Cerebellar nuclear complex (tissue), 1 donor: Measurements from ENCODE around the gene FLG.
"Not testable (repeated sequence)": the region's sequence is repeated elsewhere in the genome, so short reads cannot be mapped to it uniquely, and the experiment has no call there.

ENCODE experiments used
- DNase-seq, 2 experiments: peaks; one replicate each; lab custom pipeline; 2025; lab: John Stamatoyannopoulos, UW

FLG gene

DNA sequence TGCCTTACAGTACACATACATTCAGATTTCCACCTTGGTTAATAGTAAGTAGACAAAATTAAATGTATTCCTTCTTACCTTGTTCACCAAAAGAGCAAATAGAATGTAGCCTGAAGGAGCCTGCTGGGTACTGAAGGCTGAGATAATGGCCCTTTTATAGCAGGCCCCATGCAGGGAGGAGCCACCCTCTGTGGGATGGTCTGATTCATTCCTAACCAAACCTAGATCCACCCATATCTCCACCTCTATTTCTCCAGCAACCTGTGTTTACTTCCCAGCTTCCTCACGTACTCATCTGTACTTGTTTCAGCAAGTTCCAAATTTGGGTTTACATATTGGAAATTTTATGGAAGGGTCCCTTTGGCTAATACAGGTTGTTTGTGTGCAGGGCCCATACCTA lies at the start of gene FLG:
Gene FLG (minus strand): TSS at position 129 of the 400 bp plus-strand sequence. CDS start 9,783 bp downstream, outside the sequence.
- no peak for DNase-seq

DNA sequence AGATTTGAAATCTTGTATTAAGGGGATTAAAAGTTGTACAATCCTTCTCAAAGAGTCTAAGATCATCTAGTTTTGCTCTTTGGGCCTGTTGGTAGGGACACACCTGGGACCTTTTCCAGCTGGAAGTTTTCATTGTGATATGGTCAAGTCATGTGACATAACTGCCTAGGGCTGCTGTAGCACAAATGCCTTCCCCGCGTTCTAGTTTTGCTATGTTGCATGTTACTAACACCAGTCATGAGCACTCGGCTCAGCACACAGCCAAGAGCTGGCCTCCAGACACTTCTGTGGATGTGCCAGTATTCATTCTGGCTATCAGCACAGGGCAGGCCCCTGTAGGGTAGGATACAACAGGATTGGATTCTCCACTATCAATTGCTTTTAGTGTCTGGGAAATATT lies 49.4 kb upstream of the FLG start:
- no peak for DNase-seq

DNA sequence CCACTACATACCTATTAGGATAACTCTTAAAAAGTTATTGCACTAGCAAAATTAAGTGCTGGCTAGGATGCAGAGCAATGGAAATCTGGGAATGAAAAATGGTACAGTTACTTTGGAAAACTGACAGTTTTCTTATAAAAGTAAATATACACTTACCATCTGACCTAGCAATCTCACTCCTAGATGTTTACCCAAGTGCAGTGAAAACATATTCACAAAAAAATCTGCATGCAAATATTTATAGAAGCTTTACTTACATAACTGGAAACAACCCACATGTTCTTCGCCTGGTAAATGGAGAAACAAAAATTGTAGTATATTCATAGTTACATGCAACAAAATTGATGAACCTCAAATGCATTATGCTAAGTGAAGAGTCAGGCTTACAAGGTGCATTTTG lies 47.6 kb upstream of the FLG start:
- DNase-seq = no peak

DNA sequence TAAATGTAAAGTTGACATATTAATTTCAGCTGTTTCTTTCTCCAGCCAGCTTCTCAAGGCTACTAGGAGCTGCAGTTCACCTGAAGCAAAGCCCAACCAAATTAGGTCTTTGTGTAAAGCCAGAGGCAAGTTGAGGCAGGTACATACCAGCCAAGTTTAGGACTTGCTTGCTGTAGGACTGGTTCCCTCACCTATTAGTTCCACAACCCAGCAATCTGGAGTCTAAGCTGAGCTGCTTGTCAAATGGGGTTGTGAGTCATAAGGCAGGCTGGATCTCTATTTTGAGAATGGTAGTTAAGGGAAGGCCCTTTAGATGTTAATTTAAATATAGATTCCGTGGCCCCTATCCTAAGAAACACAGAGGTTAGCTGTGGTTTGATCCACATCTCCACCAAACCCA lies 42.4 kb upstream of the FLG start:
- DNase-seq = no peak

DNA sequence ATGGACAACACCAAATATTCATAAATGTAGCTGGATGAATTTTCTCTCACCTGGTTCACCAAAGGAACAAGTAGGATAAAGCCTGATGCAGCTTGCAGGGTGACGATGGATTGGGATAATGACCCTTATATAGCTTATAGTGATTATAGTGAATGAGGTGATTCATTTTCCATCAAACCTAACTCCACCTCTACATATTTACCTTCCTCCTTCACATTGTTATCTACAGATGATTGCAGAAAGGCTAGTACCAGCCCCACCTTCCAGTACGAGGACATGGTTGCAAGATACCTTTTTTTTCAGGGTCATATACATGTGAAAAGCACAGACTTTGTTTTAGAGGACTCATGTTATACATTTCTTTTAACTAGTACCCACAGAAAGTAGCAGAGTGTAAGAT lies 34.9 kb upstream of the FLG start, which contains the start of gene FLG2:
Gene FLG2 (minus strand): TSS at position 101 of the 400 bp plus-strand sequence. CDS start 1,122 bp downstream, outside the sequence.
- DNase-seq = no peak

DNA sequence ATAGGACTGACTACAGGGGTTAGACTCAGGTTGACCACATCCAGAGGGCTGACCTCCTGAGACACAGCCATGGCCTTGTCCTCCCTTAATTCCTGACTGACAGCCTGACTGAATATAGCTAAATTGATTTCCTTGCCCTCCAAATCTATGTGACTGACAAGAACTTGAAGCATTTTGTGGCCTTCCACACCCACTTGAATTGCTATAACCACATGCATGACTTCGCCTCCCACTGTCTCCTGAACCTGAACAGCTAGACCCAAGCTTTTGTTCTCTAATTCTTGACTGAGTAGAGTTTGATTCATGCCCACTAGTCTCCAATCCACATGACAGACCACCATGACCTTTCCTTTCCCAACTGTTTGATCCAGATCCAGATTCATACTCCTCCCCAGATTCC lies 31.7 kb upstream of the FLG start:
- DNase-seq = no peak

DNA sequence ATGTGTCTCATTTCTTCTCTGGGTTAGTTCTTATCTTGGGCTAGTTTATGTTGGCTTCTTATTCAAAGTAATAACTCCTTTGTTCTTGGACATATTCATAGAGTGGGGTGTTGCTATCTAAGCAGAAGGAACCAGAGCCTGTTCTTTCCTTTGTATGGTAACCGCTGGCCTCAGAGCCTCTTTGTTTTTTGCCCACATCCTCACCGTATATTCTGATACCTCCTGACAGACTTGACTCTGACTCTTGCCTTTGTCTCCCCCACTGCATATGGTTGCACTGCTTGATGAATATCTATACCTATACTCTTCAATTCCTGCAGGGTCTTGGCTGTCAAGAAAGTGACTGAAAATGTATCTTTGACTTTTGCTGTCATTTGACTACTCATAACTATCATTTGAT lies 24.6 kb upstream of the FLG start:
- DNase-seq = no peak

DNA sequence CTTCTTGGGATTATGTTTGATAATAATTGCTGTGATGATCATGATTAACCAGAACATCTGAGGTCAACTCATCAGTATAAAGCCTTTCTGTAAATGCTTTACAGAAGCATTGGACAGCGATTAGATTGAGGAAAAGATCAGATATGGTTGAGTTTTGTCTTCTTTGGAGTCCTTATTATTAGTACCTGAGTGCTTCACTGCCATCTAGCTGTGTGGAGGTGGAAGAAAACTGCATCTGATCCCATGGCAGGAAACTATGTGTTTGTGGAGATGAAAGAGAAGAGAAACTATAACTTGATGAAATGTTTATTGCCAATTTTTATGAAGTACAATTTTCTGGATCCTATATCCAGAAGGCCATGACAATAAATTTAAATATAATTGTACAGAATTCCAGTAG lies 23.4 kb upstream of the FLG start:
- DNase-seq = no peak

DNA sequence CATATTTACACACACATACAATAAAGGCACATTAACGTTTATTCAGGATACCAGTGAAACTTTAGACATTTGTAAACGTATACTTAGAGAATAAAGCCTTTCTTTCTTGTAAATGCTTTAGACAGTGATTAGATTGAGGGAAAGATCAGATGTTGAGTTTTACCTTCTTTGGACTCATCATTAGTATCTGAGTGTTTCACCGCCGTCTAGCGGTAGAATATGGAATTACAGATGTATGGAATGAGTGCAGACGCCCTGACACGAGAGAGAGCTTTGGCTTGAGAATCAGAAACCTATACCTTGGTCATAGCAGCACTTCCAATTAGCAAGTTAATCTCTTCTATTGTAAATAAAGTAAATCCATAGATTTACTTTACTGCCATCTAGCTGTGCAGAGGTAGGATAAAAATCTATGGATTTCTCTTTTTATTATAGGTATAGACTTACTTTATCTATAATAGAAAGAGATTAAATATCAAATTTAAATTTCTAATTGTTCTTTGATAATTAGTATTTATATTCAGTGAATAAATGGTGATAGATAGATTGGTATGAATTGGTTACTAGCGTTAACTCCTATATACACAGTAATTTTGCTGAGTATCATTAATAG lies 22.2 kb upstream of the FLG start:
- no peak for DNase-seq

DNA sequence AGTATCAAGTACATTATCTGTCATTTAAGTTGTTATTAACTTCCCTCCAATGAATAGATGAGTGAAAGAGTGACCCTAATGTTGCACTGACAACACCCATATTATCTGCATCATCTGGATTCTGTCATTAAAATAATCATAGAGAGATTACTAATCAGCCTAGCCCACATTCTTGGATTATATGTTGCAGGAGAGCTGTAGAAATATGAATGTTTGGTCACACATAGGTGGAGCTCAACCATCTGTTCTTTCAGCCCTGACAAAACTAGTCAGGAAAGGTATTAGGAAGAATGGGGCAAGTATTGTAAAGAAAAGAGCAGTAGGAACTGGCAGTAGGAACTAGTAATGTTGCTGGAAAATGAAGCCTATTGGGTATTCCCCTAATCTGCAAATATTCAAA lies 19.4 kb upstream of the FLG start:
- DNase-seq = no peak

DNA sequence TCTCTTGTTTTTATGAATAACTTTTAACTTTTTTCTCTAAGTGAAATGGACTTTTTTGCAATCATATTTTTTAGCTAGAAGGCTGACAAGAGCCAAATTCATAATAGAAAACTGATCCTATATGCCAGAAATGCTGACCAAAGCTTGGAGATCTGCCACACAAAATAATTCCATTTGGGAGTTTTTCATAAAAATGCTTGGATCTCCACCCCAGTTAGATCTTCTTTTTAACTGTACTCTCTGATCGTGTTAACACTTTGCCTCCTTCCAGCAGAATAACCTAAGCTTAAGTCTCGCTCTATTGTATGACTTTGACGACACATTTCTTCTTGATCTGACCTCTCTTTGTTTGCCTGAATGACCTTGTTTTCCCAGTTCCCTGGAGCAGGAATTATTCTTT lies 18.0 kb upstream of the FLG start:
- DNase-seq = no peak

DNA sequence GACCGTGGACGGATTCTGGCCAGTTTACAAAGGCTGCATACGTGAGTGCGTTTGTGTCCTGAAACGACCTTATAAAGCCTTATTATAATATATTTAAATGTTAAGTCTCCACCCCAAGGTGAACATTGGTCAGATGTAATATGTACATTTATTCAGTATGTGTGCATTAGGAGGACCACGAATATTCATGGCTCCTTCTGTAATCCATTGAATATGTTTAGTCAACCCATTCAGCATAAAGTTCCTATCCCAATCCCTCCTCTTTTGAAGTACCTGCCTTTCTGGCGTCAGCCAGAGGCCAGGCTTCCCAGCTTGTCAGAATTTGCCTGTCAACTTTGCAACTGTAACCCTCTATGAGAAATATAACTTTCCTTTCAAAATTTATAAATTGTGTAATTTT lies 10.4 kb upstream of the FLG start:
- no peak for DNase-seq

DNA sequence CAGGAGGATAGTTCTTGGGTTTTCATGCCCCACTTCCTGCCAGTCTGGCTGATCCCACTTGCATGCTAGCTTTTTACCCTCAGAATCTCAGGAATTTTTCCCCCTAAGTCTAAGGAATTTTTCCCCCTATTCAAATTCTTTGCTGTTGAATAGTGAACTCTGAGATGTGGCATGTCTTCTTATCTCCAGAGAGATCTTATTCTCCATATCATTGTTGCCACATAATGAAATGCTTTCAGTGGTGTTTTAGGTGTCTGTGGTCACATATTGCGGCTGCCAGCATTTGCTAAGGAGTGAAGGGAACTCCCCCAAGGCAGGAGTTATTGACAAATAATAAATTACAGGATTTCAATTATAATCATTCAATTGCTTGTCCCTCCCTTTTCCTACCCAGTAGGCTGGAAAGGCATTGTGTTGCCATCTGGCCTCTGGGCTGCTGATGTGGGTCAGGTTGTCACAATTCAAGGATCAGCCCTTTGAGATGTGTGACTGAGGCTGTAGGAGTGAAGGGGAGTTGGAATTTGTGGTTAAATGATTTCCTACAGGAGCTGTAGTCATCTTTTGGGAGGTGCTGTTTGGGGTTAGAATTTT lies 3.9 kb upstream of the FLG start:
- no peak for DNase-seq

DNA sequence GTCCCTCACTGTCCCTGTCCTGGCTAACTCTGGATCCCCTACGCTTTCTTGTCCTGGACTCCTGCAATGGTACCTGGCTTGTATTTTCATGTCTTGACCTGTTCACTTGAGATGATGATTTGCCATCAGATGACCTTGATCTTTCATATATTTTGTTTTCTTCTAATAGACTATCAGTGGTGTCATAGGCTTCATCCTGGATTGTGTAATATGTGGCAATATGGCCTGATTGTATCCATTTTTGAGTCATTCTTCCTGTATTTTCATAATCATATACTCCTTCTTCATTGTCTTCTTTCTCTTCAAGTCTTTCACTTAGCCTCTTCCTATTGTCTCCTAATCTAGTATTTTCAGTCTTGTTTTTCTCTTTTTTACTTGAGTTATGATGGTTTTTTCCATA lies 11.1 kb downstream of the FLG start:
- DNase-seq = no peak

DNA sequence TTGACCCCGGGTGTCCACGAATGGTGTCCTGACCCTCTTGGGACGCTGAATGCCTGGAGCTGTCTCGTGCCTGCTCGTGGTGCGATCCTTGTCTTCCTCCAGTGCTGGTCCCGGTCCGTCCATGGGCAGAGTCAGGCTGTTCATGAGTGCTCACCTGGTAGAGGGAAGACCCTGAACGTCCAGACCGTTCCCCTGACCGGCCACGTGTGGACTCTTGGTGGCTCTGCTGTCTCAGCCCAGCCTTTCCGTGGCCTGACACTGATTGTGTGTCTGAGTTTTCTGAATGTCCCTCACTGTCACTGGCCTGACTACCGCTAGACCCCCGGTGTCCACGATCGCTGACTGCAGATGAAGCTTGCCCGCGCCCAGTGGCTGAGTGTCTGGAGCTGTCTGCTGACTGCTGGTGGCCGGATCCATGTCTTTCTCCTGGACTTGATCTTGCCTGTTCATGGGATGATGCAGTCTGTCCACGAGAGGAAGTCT lies 11.7 kb downstream of the FLG start:
- DNase-seq = no peak

DNA sequence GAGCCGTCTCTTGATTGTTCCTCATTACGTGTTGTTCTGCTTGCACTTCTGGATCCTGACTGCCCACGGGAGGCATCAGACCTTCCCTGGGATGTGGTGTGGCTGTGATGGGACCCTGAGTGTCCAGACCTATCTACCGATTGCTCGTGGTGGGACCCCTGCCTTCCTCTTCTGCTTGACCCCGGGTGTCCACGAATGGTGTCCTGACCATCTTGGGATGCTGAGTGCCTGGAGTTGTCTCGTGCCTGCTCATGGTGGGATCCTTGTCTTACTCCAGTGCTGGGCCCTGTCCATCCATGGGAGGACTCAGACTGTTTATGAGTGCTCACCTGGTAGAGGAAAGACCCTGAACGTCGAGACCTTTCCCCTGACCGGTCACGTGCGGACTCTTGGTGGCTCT lies 12.9 kb downstream of the FLG start:
- not testable (repeated sequence) for DNase-seq

DNA sequence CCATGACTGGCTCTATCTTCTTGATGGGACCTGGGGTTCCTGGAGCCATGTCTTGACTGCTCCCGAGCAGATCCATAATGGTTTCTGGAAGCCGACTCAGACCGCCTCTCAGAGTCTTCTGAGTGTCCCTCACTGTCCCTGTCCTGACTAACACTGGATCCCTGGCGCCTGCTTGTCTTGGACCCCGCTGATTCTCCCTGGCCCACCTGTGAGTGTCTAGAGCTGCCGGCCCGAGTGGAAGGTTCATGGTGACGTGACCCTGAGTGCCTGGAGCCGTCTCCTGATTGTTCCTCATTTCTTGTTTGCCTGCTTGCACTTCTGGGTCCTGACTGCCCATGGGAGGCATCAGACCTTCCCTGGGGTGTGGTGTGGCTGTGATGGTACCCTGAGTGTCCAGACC lies 15.1 kb downstream of the FLG start:
- DNase-seq = no peak

DNA sequence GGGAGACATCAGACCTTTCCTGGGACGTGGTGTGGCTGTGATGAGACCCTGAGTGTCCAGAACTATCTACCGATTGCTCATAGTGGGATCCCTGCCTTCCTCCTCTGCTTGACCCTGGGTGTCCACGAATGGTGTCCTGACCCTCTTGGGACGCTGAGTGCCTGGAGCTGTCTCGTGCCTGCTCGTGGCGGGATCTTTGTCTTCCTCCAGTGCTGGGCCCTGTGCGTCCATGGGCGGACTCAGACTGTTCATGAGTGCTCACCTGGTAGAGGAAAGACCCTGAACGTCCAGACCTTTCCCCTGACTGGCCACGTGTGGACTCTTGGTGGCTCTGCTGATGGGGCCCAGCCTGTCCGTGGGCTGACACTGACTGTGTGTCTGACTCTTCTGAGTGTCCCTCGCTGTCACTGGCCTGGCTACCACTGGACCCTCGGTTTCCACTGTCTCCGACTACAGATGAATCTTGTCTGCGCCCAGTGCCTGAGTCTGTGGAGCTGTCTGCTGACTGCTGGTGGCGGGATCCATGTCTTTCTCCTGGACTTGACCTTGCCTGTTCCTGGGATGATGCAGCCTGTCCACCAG lies 15.6 kb downstream of the FLG start:
- not testable (repeated sequence) for DNase-seq

DNA sequence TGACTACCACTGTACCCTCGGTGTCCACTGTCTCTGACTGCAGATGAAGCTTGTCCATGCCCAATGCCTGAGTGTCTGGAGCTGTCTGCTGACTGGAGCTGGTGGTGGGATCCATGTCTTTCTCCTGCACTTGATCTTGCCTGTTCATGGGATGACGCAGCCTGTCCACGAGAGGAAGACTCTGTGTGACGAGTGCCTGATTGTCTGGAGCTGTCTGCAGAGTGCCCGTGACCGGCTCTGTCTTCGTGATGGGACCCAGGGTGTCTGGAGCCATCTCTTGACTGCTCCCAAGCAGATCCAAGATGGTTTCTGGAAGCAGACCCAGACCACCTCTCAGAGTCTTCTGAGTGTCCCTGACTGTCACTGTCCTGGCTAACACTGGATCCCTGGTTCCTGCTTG lies 16.3 kb downstream of the FLG start:
- DNase-seq = not testable (repeated sequence)

DNA sequence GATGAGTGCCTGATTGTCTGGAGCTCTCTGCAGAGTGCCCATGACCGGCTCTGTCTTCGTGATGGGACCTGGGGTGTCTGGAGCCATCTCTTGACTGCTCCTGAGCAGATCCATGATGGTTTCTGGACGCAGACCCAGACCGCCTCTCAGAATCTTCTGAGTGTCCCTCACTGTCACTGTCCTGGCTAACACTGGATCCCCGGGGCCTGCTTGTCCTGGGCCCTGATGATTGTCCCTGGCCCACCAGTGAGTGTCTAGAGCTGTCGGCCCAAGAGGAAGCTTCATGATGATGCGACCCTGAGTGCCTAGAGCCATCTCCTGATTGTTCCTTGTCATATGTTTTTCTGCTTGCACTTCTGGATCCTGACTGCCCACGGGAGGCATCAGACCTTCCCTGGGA lies 17.1 kb downstream of the FLG start:
- not testable (repeated sequence) for DNase-seq

DNA sequence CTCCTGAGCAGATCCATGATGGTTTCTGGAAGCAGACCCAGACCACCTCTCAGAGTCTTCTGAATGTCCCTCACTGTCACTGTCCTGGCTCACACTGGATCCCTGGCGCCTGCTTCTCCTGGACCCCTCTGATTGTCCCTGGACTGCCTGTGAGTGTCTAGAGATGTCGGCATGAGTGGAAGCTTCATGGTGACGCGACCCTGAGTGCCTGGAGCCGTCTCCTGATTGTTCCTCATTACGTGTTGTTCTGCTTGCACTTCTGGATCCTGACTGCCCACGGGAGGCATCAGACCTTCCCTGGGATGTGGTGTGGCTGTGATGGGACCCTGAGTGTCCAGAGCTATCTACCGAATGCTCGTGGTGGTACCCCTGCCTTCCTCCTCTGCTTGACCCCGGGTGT lies 18.9 kb downstream of the FLG start:
- DNase-seq = not testable (repeated sequence)

DNA sequence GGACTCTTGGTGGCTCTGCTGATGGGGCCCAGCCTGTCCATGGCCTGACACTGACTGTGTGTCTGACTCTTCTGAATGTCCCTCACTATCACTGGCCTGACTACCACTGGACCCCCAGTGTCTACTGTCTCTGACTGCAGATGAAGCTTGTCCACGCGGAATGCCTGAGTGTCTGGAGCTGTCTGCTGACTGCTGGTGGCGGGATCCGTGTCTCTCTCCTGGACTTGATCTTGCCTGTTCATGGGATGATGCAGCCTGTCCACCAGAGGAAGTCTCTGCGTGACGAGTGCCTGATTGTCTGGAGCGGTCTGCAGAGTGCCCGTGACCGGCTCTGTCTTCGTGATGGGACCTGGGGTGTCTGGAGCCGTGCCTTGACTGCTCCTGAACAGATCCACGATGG lies 20.3 kb downstream of the FLG start:
- DNase-seq = not testable (repeated sequence)

DNA sequence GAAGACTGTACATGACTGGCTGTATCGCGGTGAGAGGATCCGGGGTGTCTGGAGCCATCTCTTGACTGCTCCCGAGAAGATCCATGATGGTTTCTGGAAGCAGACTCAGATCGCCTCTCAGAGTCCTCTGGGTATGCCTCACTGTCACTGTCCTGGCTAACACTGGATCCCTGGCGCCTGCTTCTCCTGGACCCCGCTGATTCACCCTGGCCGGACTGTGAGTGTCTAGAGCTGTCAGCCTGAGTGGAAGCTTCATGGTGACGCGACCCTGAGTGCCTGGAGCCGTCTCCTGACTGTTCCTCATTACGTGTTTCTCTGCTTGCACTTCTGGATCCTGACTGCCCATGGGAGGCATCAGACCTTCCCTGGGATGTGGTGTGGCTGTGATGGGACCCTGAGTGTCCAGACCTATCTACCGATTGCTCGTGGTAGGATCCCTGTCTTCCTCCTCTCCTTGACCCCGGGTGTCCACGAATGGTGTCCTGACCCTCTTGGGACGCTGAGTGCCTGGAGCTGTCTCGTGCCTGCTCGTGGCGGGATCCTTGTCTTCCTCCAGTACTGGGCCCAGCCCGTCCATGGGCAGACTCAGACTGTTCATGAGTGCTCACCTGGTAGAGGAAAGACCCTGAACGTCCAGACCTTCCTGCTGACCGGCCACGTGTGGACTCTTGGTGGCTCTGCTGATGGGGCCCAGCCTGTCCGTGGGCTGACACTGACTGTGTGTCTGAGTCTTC lies 21.7 kb downstream of the FLG start:
- DNase-seq = not testable (repeated sequence)
